Tibial nerve (tissue), 4 donors: ENCODE measurements around the gene P2RX6.

Experiments
- EP300 ChIP-seq, 2 donors: sonication (generic); formaldehyde crosslinking; IDR thresholded peaks; one replicate each; pipeline ENCODE4 v1.6.1; 2017; ENCODE audit warnings: antibody characterized with exemption in 2 of 2, mild to moderate bottlenecking in 1 of 2
- POLR2A ChIP-seq, 2 donors: fragments of 450-650 bp; IDR thresholded peaks; one replicate each; pipeline ENCODE4 v1.6.1; 2017; ENCODE audit warnings: antibody characterized with exemption in 2 of 2, mild to moderate bottlenecking in 2 of 2, moderate library complexity in 2 of 2
- TF ChIP-seq, protein P1 (sequence below), 5 experiments: fragments of 200-600 bp in 3 of 5; fragments of 450-650 bp in 2 of 5; sonication (generic) in 3 of 5; IDR thresholded peaks; one replicate each; pipeline ENCODE4 v1.5.1; 2016 to 2019; ENCODE audit warnings: antibody characterized with exemption in 5 of 5, mild to moderate bottlenecking in 3 of 5, moderate library complexity in 2 of 5

GRCh38 chr22:20968281-20968977 is 46.5 kb upstream of the P2RX6 start:
- TF ChIP-seq POLR2A (IDR thresholded peaks at IDR 0.05), result no peak
- TF ChIP-seq, protein P1, sequence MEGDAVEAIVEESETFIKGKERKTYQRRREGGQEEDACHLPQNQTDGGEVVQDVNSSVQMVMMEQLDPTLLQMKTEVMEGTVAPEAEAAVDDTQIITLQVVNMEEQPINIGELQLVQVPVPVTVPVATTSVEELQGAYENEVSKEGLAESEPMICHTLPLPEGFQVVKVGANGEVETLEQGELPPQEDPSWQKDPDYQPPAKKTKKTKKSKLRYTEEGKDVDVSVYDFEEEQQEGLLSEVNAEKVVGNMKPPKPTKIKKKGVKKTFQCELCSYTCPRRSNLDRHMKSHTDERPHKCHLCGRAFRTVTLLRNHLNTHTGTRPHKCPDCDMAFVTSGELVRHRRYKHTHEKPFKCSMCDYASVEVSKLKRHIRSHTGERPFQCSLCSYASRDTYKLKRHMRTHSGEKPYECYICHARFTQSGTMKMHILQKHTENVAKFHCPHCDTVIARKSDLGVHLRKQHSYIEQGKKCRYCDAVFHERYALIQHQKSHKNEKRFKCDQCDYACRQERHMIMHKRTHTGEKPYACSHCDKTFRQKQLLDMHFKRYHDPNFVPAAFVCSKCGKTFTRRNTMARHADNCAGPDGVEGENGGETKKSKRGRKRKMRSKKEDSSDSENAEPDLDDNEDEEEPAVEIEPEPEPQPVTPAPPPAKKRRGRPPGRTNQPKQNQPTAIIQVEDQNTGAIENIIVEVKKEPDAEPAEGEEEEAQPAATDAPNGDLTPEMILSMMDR (IDR thresholded peaks at IDR 0.05), result no peak
- TF ChIP-seq EP300 (IDR thresholded peaks at IDR 0.05), result no peak
